HepG2 (cell line): ENCODE results near the gene ALDH7A1. TPM values are rescaled to one million over a fixed set of nuclear protein-coding genes. Genes with fewer than 3 reads are reported as not detected.

Source experiments
- AHR ChIP-seq: IDR thresholded peaks from 2 replicates; pipeline ENCODE4 v1.6.1; 2018; ENCODE audit warnings: missing genetic modification reagents, missing compliant biosample characterization
- ATF7-NPFF ChIP-seq: sonication (generic); formaldehyde crosslinking; IDR thresholded peaks from 2 replicates; pipeline ENCODE4 v1.8.1; 2023; ENCODE audit warnings: mild to moderate bottlenecking, low read depth, missing genetic modification reagents, moderate library complexity
- ETS1 ChIP-seq: sonication (generic); formaldehyde crosslinking; IDR thresholded peaks from 2 replicates; pipeline ENCODE4 v1.4.0; 2020; ENCODE audit warnings: missing genetic modification reagents
- GTF2F1 ChIP-seq: fragments of 150-350 bp; IDR thresholded peaks from 2 replicates; pipeline ENCODE4 v1.6.1; 2014; ENCODE audit warnings: low read length
- ISX ChIP-seq: sonication (generic); formaldehyde crosslinking; conservative IDR thresholded peaks from 2 replicates; pipeline ENCODE4 v1.5.0; 2020; ENCODE audit warnings: missing genetic modification reagents
- MAX ChIP-seq: IDR thresholded peaks from 2 replicates; pipeline ENCODE4 v1.6.1; 2012; ENCODE audit warnings: inconsistent platforms
- MTA3 ChIP-seq: sonication (generic); formaldehyde crosslinking; IDR thresholded peaks from 2 replicates; pipeline ENCODE4 v1.4.0; 2020; ENCODE audit warnings: missing genetic modification reagents
- MYNN ChIP-seq: sonication (generic); formaldehyde crosslinking; IDR thresholded peaks from 2 replicates; pipeline ENCODE4 v1.4.0; 2020; ENCODE audit warnings: mild to moderate bottlenecking, low read depth, missing genetic modification reagents
- NFYB ChIP-seq: sonication (generic); formaldehyde crosslinking; IDR thresholded peaks from 2 replicates; pipeline ENCODE4 v1.4.0; 2020; ENCODE audit warnings: missing genetic modification reagents
- SOX5 ChIP-seq: IDR thresholded peaks from 2 replicates; pipeline ENCODE4 v1.6.1; 2016; ENCODE audit warnings: borderline replicate concordance
- SRSF9 ChIP-seq: fragments of 200-400 bp; formaldehyde crosslinking; IDR thresholded peaks from 2 replicates; pipeline ENCODE4 v1.6.1; 2018; ENCODE audit warnings: borderline replicate concordance, mild to moderate bottlenecking, low read depth, low read length; ENCODE audit not compliant: insufficient read depth, poor library complexity, severe bottlenecking
- TBL1XR1 ChIP-seq: fragments of 150-350 bp; IDR thresholded peaks from 2 replicates; pipeline ENCODE4 v1.6.1; 2014; ENCODE audit warnings: borderline replicate concordance, low read length; ENCODE audit not compliant: partially characterized antibody
- TCF7L2 ChIP-seq: IDR thresholded peaks from 2 replicates; pipeline ENCODE4 v1.6.1; 2011; ENCODE audit warnings: mild to moderate bottlenecking, low read depth, low read length, moderate library complexity
- ZBTB20 ChIP-seq: sonication (generic); formaldehyde crosslinking; IDR thresholded peaks from 2 replicates; pipeline ENCODE4 v1.8.1; 2023; ENCODE audit warnings: missing genetic modification reagents, low read depth, mild to moderate bottlenecking, borderline replicate concordance
- ZFP36L1 ChIP-seq: sonication (generic); formaldehyde crosslinking; IDR thresholded peaks from 2 replicates; pipeline ENCODE4 v1.8.0; 2022; ENCODE audit warnings: mild to moderate bottlenecking, missing genetic modification reagents, moderate library complexity
- ZFP82 ChIP-seq: sonication (generic); formaldehyde crosslinking; IDR thresholded peaks from 2 replicates; pipeline ENCODE4 v1.5.1; 2020; ENCODE audit warnings: mild to moderate bottlenecking, missing genetic modification reagents, borderline replicate concordance
- ZNF234 ChIP-seq: sonication (generic); formaldehyde crosslinking; conservative IDR thresholded peaks from 2 replicates; pipeline ENCODE4 v1.5.1; 2020; ENCODE audit warnings: mild to moderate bottlenecking, missing genetic modification reagents
- ZNF3 ChIP-seq: IDR thresholded peaks from 2 replicates; pipeline ENCODE4 v1.7.0; 2017; ENCODE audit warnings: inconsistent platforms
- ZNF496 ChIP-seq: sonication (generic); formaldehyde crosslinking; IDR thresholded peaks from 2 replicates; pipeline ENCODE4 v1.8.1; 2023; ENCODE audit warnings: mild to moderate bottlenecking, moderate library complexity, missing genetic modification reagents; ENCODE audit not compliant: insufficient replicate concordance
- ZNF550 ChIP-seq: sonication (generic); formaldehyde crosslinking; IDR thresholded peaks from 2 replicates; pipeline ENCODE4 v1.4.0; 2020; ENCODE audit warnings: mild to moderate bottlenecking, missing genetic modification reagents, borderline replicate concordance
- ZNF563 ChIP-seq: sonication (generic); formaldehyde crosslinking; IDR thresholded peaks from 2 replicates; pipeline ENCODE4 v1.8.0; 2022; ENCODE audit warnings: mild to moderate bottlenecking, moderate library complexity, missing genetic modification reagents
- ZNF569 ChIP-seq: sonication (generic); formaldehyde crosslinking; IDR thresholded peaks from 2 replicates; pipeline ENCODE4 v1.5.0; 2020; ENCODE audit warnings: mild to moderate bottlenecking, missing genetic modification reagents, moderate library complexity, borderline replicate concordance
- ZNF687 ChIP-seq: sonication (generic); formaldehyde crosslinking; IDR thresholded peaks from 2 replicates; pipeline ENCODE4 v1.5.1; 2020; ENCODE audit warnings: mild to moderate bottlenecking, missing genetic modification reagents, moderate library complexity
- ZNF777 ChIP-seq: sonication (generic); formaldehyde crosslinking; IDR thresholded peaks from 2 replicates; pipeline ENCODE4 v1.4.0; 2020; ENCODE audit warnings: missing genetic modification reagents
- ZNF883 ChIP-seq: sonication (generic); formaldehyde crosslinking; IDR thresholded peaks from 2 replicates; pipeline ENCODE4 v1.5.1; 2020; ENCODE audit warnings: mild to moderate bottlenecking, missing genetic modification reagents; ENCODE audit errors: not compliant biosample characterization
- ZSCAN29 ChIP-seq: sonication (generic); formaldehyde crosslinking; conservative IDR thresholded peaks from 2 replicates; pipeline ENCODE4 v1.4.0; 2020; ENCODE audit warnings: mild to moderate bottlenecking, missing genetic modification reagents
- polyA plus RNA-seq, 8 experiments: library from polyadenylated mRNA; depleted of rRNA in 3 of 8; stranded (reverse) in 7 of 8; unstranded in 1 of 8; fragments of >200 nt; fragmentation: Illumina TruSeq in 4 of 8; extraction: Trizol in 4 of 8; gene quantifications; 2 replicates each; pipeline versions ENCODE4 v1.2.1 to v1.2.3, GENCODE V29; 2011 to 2016; ENCODE audit warnings: low read depth in 4 of 8, missing spikeins in 1 of 8, mixed read lengths in 1 of 8; ENCODE audit not compliant: insufficient read depth in 1 of 8
- total RNA-seq, 5 experiments: library from RNA; depleted of rRNA; stranded (reverse); fragments of >200 nt; fragmentation: Illumina TruSeq; extraction: Trizol; gene quantifications; 2 replicates each; pipeline ENCODE4 v1.2.3, GENCODE V29; 2016; ENCODE audit warnings: low read depth in 1 of 5

Gene ALDH7A1
- total and polyA plus RNA-seq, 2 of the 13 experiments (the other 11 are each of a cell fraction or from before 2014, with no cell fraction given) = 69.0 to 100 TPM

GRCh38 chr5:126594748-126595485, at the start of gene ALDH7A1 (continued):
- TF ChIP-seq ZNF687 (CRISPR knock-in tag) (peak; percentile 93), NFYB (CRISPR knock-in tag) (peak; percentile 76), ZNF496 (CRISPR knock-in tag) (no peak), AHR (CRISPR knock-in tag) (no peak), TBL1XR1 (no peak), ZNF883 (CRISPR knock-in tag) (peak; percentile 74), MTA3 (CRISPR knock-in tag) (no peak), ZNF777 (CRISPR knock-in tag) (peak; percentile 66), MYNN (CRISPR knock-in tag) (no peak), ZFP36L1 (no peak), MAX (peak; percentile 93), ZSCAN29 (no peak), TCF7L2 (no peak), SRSF9 (no peak), SOX5 (CRISPR knock-in tag) (peak; percentile 66), ZNF550 (no peak), ISX (CRISPR knock-in tag) (0 out of 2 replicates have a peak, but pooled peaks have one; percentile 16), ZFP82 (CRISPR knock-in tag) (0 out of 2 replicates have a peak, but pooled peaks have one; percentile 6), ZNF569 (peak; percentile 81; the same call in 1 of the 2 replicates), ETS1 (no peak), ZNF563 (peak; percentile 53; the same call in 1 of the 2 replicates), GTF2F1 (0 out of 2 replicates have a peak, but pooled peaks have one; percentile 44), ZNF234 (no peak), ZBTB20 (no peak), ATF7-NPFF (CRISPR knock-in tag) (peak; percentile 87; the same call in 1 of the 2 replicates), ZNF3 (CRISPR knock-in tag) (peak; percentile 61; the same call in 1 of the 2 replicates)
